ENCODE data around the gene PSMD12. TPM values are rescaled to one million over a fixed set of nuclear protein-coding genes. Genes with fewer than 3 reads are reported as not detected.

PSMD12 gene
- total and polyA plus RNA-seq, 2 donors (not counting 3 experiments of a cell fraction or from before 2014, with no cell fraction given), result 14.1 to 73.0 TPM

- dilution Hi-C loops (cut with MboI; ENCODE audit: extremely low pct_ligation_motif_present, low sequenced_read_pairs), result no loop called here
- CTCF ChIA-PET, result no interaction called here
- POLR2A ChIA-PET, result no interaction called here
- Histone ChIP-seq H3K9ac (replicated peaks; ENCODE audit: extremely low read depth, insufficient read depth, low read length) (no peak overlapping the region), H2AFZ (ENCODE audit: low read depth, low read length) (no peak overlapping the region), H3K79me2 (ENCODE audit: control insufficient read depth, insufficient read depth, low read length) (no peaks in the 10 kb centered on the region), H3K9me1 (replicated peaks; ENCODE audit: control insufficient read depth, extremely low read depth, insufficient read depth, low read length) (no peaks in the 10 kb centered on the region), H3K27ac (ENCODE audit: insufficient read depth, low read depth, low read length) (no peak overlapping the region), H3K9me3 (replicated peaks; ENCODE audit: control insufficient read depth, insufficient read depth, low read length) (no peaks in the 10 kb centered on the region), H3K4me3 (replicated peaks in 1 of 3; ENCODE audit: insufficient read depth in 1 of 3, low read depth in 1 of 3, low read length in 3 of 3) (no peak overlapping the region), H3K4me2 (ENCODE audit: insufficient read depth, low read length) (no peak overlapping the region), H3K27me3 (ENCODE audit: control insufficient read depth in 2 of 2, insufficient read depth in 2 of 2, low read length in 2 of 2) (no peaks in the 10 kb centered on the region), H3K4me1 (ENCODE audit: control insufficient read depth, extremely low read depth, insufficient read depth, low read length) (no peaks in the 10 kb centered on the region), H4K20me1 (replicated peaks; ENCODE audit: control insufficient read depth, extremely low read depth, insufficient read depth, low read length) (peaks cover 2% of the 10 kb centered on the region), H3K36me3 (ENCODE audit: control insufficient read depth in 2 of 2, extremely low read depth in 1 of 2, insufficient read depth in 2 of 2, low read length in 2 of 2) (no peaks in the 10 kb centered on the region)
- TF ChIP-seq POLR2AphosphoS5 (IDR thresholded peaks at IDR 0.05; ENCODE audit: insufficient read depth, low read depth, low read length) (no peak), GATA2 (IDR thresholded peaks at IDR 0.05; ENCODE audit: insufficient read depth, insufficient read length, low read depth, low read length) (no peak), FOS (IDR thresholded peaks at IDR 0.05; ENCODE audit: borderline replicate concordance, insufficient read depth, low read length) (no peak), MYC (IDR thresholded peaks at IDR 0.05; ENCODE audit: low read depth, low read length) (no peak), CTCF (IDR thresholded peaks at IDR 0.05; ENCODE audit: extremely low read depth in 1 of 2, insufficient read depth in 1 of 2, low read depth in 1 of 2, low read length in 2 of 2) (no peak)
- no peak for FAIRE-seq
- BruUV-seq (replicated peaks), result no TSS peak
- DNase-seq (ENCODE audit: low read depth, low spot score), result no peak
- intact Hi-C loops (cut with micrococcal nuclease), result no loop called here
Measured at GRCh38 chr17:67413388-67413787, 47.0 kb upstream of the PSMD12 start.

GRCh38 chr17:67412941-67413340 lies 46.6 kb upstream of the PSMD12 start:
- Histone ChIP-seq H3K79me2 (ENCODE audit: control insufficient read depth, insufficient read depth, low read length) (no peaks in the 10 kb centered on the region), H2AFZ (ENCODE audit: low read depth, low read length) (no peak overlapping the region), H3K4me3 (replicated peaks in 1 of 3; ENCODE audit: insufficient read depth in 1 of 3, low read depth in 1 of 3, low read length in 3 of 3) (no peak overlapping the region), H3K36me3 (ENCODE audit: control insufficient read depth in 2 of 2, extremely low read depth in 1 of 2, insufficient read depth in 2 of 2, low read length in 2 of 2) (no peaks in the 10 kb centered on the region), H3K27me3 (ENCODE audit: control insufficient read depth in 2 of 2, insufficient read depth in 2 of 2, low read length in 2 of 2) (no peaks in the 10 kb centered on the region), H3K27ac (ENCODE audit: insufficient read depth, low read depth, low read length) (no peak overlapping the region), H3K4me1 (ENCODE audit: control insufficient read depth, extremely low read depth, insufficient read depth, low read length) (no peaks in the 10 kb centered on the region), H4K20me1 (replicated peaks; ENCODE audit: control insufficient read depth, extremely low read depth, insufficient read depth, low read length) (peaks cover 2% of the 10 kb centered on the region), H3K4me2 (ENCODE audit: insufficient read depth, low read length) (no peak overlapping the region), H3K9me1 (replicated peaks; ENCODE audit: control insufficient read depth, extremely low read depth, insufficient read depth, low read length) (no peaks in the 10 kb centered on the region), H3K9me3 (replicated peaks; ENCODE audit: control insufficient read depth, insufficient read depth, low read length) (no peaks in the 10 kb centered on the region), H3K9ac (replicated peaks; ENCODE audit: extremely low read depth, insufficient read depth, low read length) (no peak overlapping the region)
- BruUV-seq (replicated peaks), result no TSS peak
- ChIA-PET POLR2A (no interaction called here), CTCF (no interaction called here)
- DNase-seq (ENCODE audit: low read depth, low spot score) (no peak), FAIRE-seq (no peak)
- TF ChIP-seq MAX (IDR thresholded peaks at IDR 0.05; ENCODE audit: insufficient read depth, insufficient read length), result no peak
- intact Hi-C loops (cut with micrococcal nuclease), result no loop called here
- dilution Hi-C loops (cut with MboI; ENCODE audit: extremely low pct_ligation_motif_present, low sequenced_read_pairs), result no loop called here
